G401 (cell line): ENCODE results near the gene FGF21. TPM values are rescaled to one million over a fixed set of nuclear protein-coding genes. Genes with fewer than 3 reads are reported as not detected.
A peak's percentile ranks its signal among the peaks of the same experiment; 100 is the strongest.

Source experiments
- DNase-seq: peaks from one replicate; pipeline ENCODE4 v3.0.0-alpha.2; 2015; ENCODE audit warnings: low spot score
- in situ Hi-C: cut with HindIII; loops from 2 replicates; pipeline ENCODE4 v1.10.0; 2016; ENCODE audit warnings: low sequenced_read_pairs, mixed read lengths
- total RNA-seq: library from RNA; depleted of rRNA; stranded (reverse); fragments of >200 nt; shearing (Covaris generic); gene quantifications from 2 replicates; pipeline ENCODE4 v1.2.3, GENCODE V29; 2014; rRNA removed

The FGF21 gene
- total RNA-seq, 1 experiment from 2014 or later = not detected

- DNase-seq = no peak
- in situ Hi-C loops = no loop called here
Observed at GRCh38 chr19:48802623-48803022, 47.3 kb downstream of the FGF21 start.

- in situ Hi-C loops = no loop called here
- DNase-seq = no peak
Observed at GRCh38 chr19:48804496-48804895, 49.2 kb downstream of the FGF21 start.

- in situ Hi-C loops = no loop called here
- DNase-seq = no peak
Observed at GRCh38 chr19:48805452-48805851, 50.1 kb downstream of the FGF21 start.

- in situ Hi-C loops = no loop called here
- peak; percentile 96 for DNase-seq
Observed at GRCh38 chr19:48806518-48806817, 51.1 kb downstream of the FGF21 start.

- DNase-seq = peak; percentile 41
Observed at GRCh38 chr19:48806818-48807589, 51.7 kb downstream of the FGF21 start.

GRCh38 chr19:48807590-48808308, 52.4 kb downstream of the FGF21 start:
- DNase-seq = peak; percentile 50
- in situ Hi-C loops = no loop called here

More at GRCh38 chr19:48806818-48807589, 51.7 kb downstream of the FGF21 start:
- in situ Hi-C loops = no loop called here

Other genes with a start within 250 kb of the FGF21 start
- 8.1 and 12.5 TPM in 2 replicates for gene LMTK3, start 243.7 kb upstream of the FGF21 start, total RNA-seq
- gene SULT2B1, start 203.4 kb upstream of the FGF21 start, total RNA-seq = 0.37 TPM in 1 of 2 replicates, not detected in the other
- 0.55 TPM in 1 of 2 replicates, not detected in the other for gene SPACA4, start 148.8 kb upstream of the FGF21 start, total RNA-seq
- gene FAM83E, start 140.4 kb upstream of the FGF21 start, total RNA-seq = 0.34 TPM in 1 of 2 replicates, not detected in the other
- gene RPL18, start 136.3 kb upstream of the FGF21 start, total RNA-seq = 3,072 and 3,826 TPM in 2 replicates
- 16.5 and 45.7 TPM in 2 replicates for gene SPHK2, start 136.0 kb upstream of the FGF21 start, total RNA-seq
- gene DBP, start 118.1 kb upstream of the FGF21 start, total RNA-seq = 25.5 and 40.0 TPM in 2 replicates
- gene CA11, start 109.3 kb upstream of the FGF21 start, total RNA-seq = 103 TPM in 2 replicates
- gene NTN5, start 82.5 kb upstream of the FGF21 start, total RNA-seq = 1.3 TPM in 1 of 2 replicates, not detected in the other
- not detected in 2 replicates for gene FUT2, start 59.6 kb upstream of the FGF21 start, total RNA-seq
- 0.37 and 1.5 TPM in 2 replicates for gene MAMSTR, start 35.8 kb upstream of the FGF21 start, total RNA-seq
- 2.8 and 27.4 TPM in 2 replicates for gene RASIP1, start 14.9 kb upstream of the FGF21 start, total RNA-seq
- not detected in 2 replicates for gene IZUMO1, start 8.6 kb upstream of the FGF21 start, total RNA-seq
- gene FUT1, start 2.9 kb upstream of the FGF21 start, total RNA-seq = not detected in 2 replicates
- gene BCAT2, start 55.5 kb downstream of the FGF21 start, total RNA-seq = 43.4 and 44.1 TPM in 2 replicates
- gene HSD17B14, start 81.0 kb downstream of the FGF21 start, total RNA-seq = 62.8 and 69.0 TPM in 2 replicates
- gene PLEKHA4, start 113.1 kb downstream of the FGF21 start, total RNA-seq = 12.4 and 20.4 TPM in 2 replicates
- gene PPP1R15A, start 116.9 kb downstream of the FGF21 start, total RNA-seq = 44.0 and 58.7 TPM in 2 replicates
- gene TULP2, start 143.2 kb downstream of the FGF21 start, total RNA-seq = not detected in 2 replicates
- 201 and 252 TPM in 2 replicates for gene NUCB1, start 144.8 kb downstream of the FGF21 start, total RNA-seq
- gene DHDH, start 178.2 kb downstream of the FGF21 start, total RNA-seq = 3.0 and 4.2 TPM in 2 replicates
- gene BAX, start 199.4 kb downstream of the FGF21 start, total RNA-seq = 160 and 177 TPM in 2 replicates
- 4,146 and 4,408 TPM in 2 replicates for gene FTL, start 209.8 kb downstream of the FGF21 start, total RNA-seq
- gene GYS1, start 237.8 kb downstream of the FGF21 start, total RNA-seq = 41.3 and 43.2 TPM in 2 replicates
- 426 and 535 TPM in 2 replicates for gene RUVBL2, start 238.4 kb downstream of the FGF21 start, total RNA-seq